HEK293T (cell line): ENCODE measurements around the gene BMP8A.

Source experiments
- CTCF ChIA-PET: fragments of 350-600 bp; formaldehyde crosslinking; extraction: SDS; loops from one replicate; lab custom pipeline; 2021; ENCODE audit warnings: antibody characterized with exemption, inconsistent platforms; lab: Yijun Ruan, JAX
- POLR2A ChIA-PET: fragments of 350-600 bp; formaldehyde crosslinking; extraction: SDS; loops from one replicate; lab custom pipeline; 2020; ENCODE audit warnings: antibody characterized with exemption, inconsistent platforms; lab: Yijun Ruan, JAX
- DNase-seq: peaks from one replicate; pipeline ENCODE4 v3.0.0; 2012; ENCODE audit warnings: mixed read lengths; ENCODE audit errors: extremely low spot score
- ARNT ChIP-seq: fragments of 450-650 bp; IDR thresholded peaks from 2 replicates; pipeline ENCODE4 v1.6.1; 2017; ENCODE audit warnings: mild to moderate bottlenecking
- BHLHE40 ChIP-seq: fragments of 450-650 bp; IDR thresholded peaks from 2 replicates; pipeline ENCODE4 v1.6.1; 2016; ENCODE audit warnings: mild to moderate bottlenecking, moderate library complexity, borderline replicate concordance
- CTBP1 ChIP-seq: fragments of 450-650 bp; IDR thresholded peaks from 2 replicates; pipeline ENCODE4 v1.6.1; 2016; ENCODE audit warnings: borderline replicate concordance
- ELF4 ChIP-seq: fragments of 450-650 bp; IDR thresholded peaks from 2 replicates; pipeline ENCODE4 v1.6.1; 2017; ENCODE audit warnings: antibody characterized with exemption
- FOXA1 ChIP-seq: fragments of 450-650 bp; IDR thresholded peaks from 2 replicates; pipeline ENCODE4 v1.6.1; 2016; ENCODE audit warnings: mild to moderate bottlenecking
- FOXK2 ChIP-seq: fragments of 450-650 bp; IDR thresholded peaks from 2 replicates; pipeline ENCODE4 v1.6.1; 2016; ENCODE audit warnings: mild to moderate bottlenecking
- FOXM1 ChIP-seq: fragments of 450-650 bp; IDR thresholded peaks from 2 replicates; pipeline ENCODE4 v1.6.1; 2017; ENCODE audit warnings: mild to moderate bottlenecking, borderline replicate concordance
- HDGF ChIP-seq: fragments of 450-650 bp; IDR thresholded peaks from 2 replicates; pipeline ENCODE4 v1.6.1; 2017; ENCODE audit warnings: antibody characterized with exemption, borderline replicate concordance
- L3MBTL2 ChIP-seq: fragments of 450-650 bp; conservative IDR thresholded peaks from 2 replicates; pipeline ENCODE4 v1.6.1; 2016; ENCODE audit warnings: mild to moderate bottlenecking
- LEF1 ChIP-seq: fragments of 450-650 bp; IDR thresholded peaks from 2 replicates; pipeline ENCODE4 v1.6.1; 2017; ENCODE audit warnings: mild to moderate bottlenecking, borderline replicate concordance
- NFRKB ChIP-seq: fragments of 450-650 bp; IDR thresholded peaks from 2 replicates; pipeline ENCODE4 v1.6.1; 2016; ENCODE audit warnings: mild to moderate bottlenecking, moderate library complexity
- SP1 ChIP-seq: fragments of 450-650 bp; IDR thresholded peaks from 2 replicates; pipeline ENCODE4 v1.6.1; 2017
- SUZ12 ChIP-seq: fragments of 450-650 bp; IDR thresholded peaks from 2 replicates; pipeline ENCODE4 v1.6.1; 2016; ENCODE audit warnings: mild to moderate bottlenecking
- TARDBP ChIP-seq: fragments of 450-650 bp; IDR thresholded peaks from 2 replicates; pipeline ENCODE4 v1.6.1; 2016
- ZNF384 ChIP-seq: fragments of 450-650 bp; IDR thresholded peaks from 2 replicates; pipeline ENCODE4 v1.6.1; 2016
- TF ChIP-seq, protein P1 (sequence below): fragments of 450-650 bp; IDR thresholded peaks from 2 replicates; pipeline ENCODE4 v1.6.1; 2016

Gene BMP8A

DNA sequence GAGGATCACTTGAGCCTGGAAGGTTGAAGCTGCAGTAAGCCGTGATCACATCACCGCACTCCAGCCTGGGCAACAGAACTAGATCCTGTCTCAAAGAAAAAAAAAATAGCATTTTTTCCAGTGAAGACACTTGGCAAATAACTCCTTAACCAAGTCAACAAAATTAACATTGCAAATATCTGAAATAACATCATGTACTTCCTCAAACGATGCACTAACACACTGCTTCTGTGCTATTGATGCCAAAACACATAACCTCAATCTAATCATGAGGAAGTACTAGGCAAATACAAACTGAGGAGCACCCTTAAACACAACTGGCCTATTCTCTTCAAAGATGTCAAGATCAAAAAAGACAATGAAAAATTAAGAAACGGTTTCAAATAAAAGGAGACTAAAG, 52.9 kb downstream of the BMP8A start:
- no peak for DNase-seq
- ChIA-PET POLR2A (no interaction called here), CTCF (no interaction called here)
- no peak for TF ChIP-seq LEF1
- TF ChIP-seq FOXA1: no peak
- TF ChIP-seq ZNF384: no peak
- TF ChIP-seq, protein P1, sequence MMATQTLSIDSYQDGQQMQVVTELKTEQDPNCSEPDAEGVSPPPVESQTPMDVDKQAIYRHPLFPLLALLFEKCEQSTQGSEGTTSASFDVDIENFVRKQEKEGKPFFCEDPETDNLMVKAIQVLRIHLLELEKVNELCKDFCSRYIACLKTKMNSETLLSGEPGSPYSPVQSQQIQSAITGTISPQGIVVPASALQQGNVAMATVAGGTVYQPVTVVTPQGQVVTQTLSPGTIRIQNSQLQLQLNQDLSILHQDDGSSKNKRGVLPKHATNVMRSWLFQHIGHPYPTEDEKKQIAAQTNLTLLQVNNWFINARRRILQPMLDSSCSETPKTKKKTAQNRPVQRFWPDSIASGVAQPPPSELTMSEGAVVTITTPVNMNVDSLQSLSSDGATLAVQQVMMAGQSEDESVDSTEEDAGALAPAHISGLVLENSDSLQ: no peak
- no peak for TF ChIP-seq ELF4
- no peak for TF ChIP-seq NFRKB
- no peak for TF ChIP-seq L3MBTL2
- no peak for TF ChIP-seq HDGF
- no peak for TF ChIP-seq ARNT
- TF ChIP-seq CTBP1: no peak
- no peak for TF ChIP-seq SUZ12
- TF ChIP-seq BHLHE40: no peak
- no peak for TF ChIP-seq TARDBP

DNA sequence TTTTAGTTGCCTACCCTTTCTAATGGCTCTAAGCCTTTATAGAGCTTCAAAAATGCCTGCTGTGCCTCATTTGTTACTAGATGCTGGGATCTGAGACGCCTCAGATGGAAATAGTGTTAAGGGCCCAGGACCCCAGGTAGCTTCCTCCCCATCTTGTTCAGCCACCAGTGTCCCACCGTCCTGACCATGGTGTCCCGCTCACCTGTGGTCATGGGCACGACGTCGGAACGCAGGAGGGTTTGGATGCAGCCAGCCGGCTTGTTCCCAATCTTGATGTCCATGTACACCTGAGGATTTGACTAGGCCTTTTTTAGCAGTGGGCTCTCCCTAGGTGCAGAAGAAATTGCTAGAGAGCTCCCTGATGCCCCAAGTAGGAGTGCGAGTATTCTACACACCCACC, 54.1 kb downstream of the BMP8A start:
- DNase-seq: no peak
- POLR2A ChIA-PET: no interaction called here
- TF ChIP-seq FOXK2 (no peak), BHLHE40 (no peak), TARDBP (no peak), ELF4 (no peak), SUZ12 (no peak), FOXA1 (no peak)
- CTCF ChIA-PET: no interaction called here

DNA sequence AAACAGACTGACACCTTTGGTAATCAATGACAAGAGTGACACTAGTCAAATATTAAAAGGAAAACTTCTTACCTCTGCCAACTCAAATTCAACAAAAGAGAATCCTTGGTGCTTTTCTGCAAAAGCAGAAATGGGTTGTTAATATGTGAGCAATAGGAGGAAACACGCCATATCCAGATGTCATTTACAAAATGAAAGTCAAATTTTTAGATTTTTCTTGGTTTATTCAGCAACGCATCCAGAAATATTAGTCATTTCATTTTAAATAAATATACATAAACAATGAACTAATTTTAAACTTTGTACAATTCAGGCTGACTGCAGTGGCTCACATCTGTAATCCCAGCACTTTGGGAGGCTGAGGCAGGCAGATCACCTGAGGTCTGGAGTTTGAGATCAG, 62.8 kb downstream of the BMP8A start:
- POLR2A ChIA-PET: no interaction called here

DNA sequence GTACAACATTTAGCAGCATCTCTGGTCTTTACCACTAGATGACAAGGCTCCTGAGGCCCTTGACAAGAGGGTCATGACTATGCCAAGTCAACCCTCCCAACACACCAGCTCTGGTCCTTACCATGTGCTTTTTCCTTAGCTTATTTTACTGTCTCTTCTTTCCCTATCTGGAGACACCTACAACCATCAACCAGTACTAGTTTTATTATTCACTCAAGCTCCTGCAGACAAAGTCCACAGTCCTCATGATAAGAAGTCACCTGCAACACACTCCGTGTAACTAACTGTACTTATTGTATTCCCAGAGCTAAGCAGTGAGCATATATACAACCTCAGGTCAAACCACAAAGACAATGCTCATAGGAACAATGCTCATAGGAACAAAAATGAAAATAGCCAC, 69.8 kb downstream of the BMP8A start:
- CTCF ChIA-PET: interaction anchor here (0.6 kb wide), 1 partner anchor 128 kb away, joined by 3 read pairs; no protein-coding TSS in a partner anchor
- DNase-seq: no peak
- no peak for TF ChIP-seq SUZ12
- TF ChIP-seq FOXA1: no peak
- no peak for TF ChIP-seq LEF1
- TF ChIP-seq SP1: no peak
- TF ChIP-seq, protein P1: no peak
- no peak for TF ChIP-seq L3MBTL2
- POLR2A ChIA-PET: interaction anchor here (1.0 to 1.4 kb wide), 4 partner anchors 11 to 45 kb away, joined by 3 to 8 read pairs (median 6); partner anchors contain the start of gene PABPC4

More for the DNA sequence above, 62.8 kb downstream of the BMP8A start:
- no peak for TF ChIP-seq CTBP1
- TF ChIP-seq L3MBTL2: no peak
- TF ChIP-seq FOXA1: no peak
- TF ChIP-seq FOXM1: no peak
- no peak for TF ChIP-seq SUZ12
- TF ChIP-seq FOXK2: no peak
- TF ChIP-seq BHLHE40: no peak
- no peak for TF ChIP-seq SP1
- TF ChIP-seq, protein P1: no peak
- TF ChIP-seq ARNT: no peak
- no peak for TF ChIP-seq ELF4
- TF ChIP-seq HDGF: no peak
- no peak for DNase-seq
- CTCF ChIA-PET: interaction anchor here (1.2 kb wide), 1 partner anchor 16 kb away, joined by 4 read pairs; no protein-coding TSS in a partner anchor

DNA sequence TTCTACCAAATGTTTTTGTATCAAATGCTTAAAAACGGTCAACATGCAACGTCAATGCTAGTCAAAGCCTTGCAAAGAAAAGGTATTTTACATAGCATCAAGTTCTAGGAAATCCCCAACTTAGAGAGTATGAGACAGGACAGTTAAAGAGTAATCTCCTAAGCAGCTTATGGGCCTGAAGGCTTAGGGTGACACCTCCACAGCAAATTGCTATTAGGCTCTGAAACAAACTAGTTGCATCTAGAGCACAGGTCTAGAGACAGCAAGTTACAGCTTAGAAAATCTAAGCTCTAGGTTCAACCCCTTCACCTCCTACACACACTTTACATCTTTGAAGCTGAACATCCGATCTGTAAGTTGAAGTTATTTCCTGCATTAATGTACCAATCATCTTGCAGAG, 71.5 kb downstream of the BMP8A start:
- CTCF ChIA-PET: interaction anchor here (0.6 to 0.7 kb wide), 2 partner anchors 310 to 471 kb away, joined by 3 to 4 read pairs; no protein-coding TSS in a partner anchor
- TF ChIP-seq SP1 (no peak), NFRKB (no peak), ARNT (no peak), ZNF384 (no peak), FOXA1 (no peak), ELF4 (no peak)
- POLR2A ChIA-PET: interaction anchor here (1.5 kb wide), 1 partner anchor 14 kb away, joined by 5 read pairs; the partner anchor contains the start of gene PABPC4
- DNase-seq: no peak

DNA sequence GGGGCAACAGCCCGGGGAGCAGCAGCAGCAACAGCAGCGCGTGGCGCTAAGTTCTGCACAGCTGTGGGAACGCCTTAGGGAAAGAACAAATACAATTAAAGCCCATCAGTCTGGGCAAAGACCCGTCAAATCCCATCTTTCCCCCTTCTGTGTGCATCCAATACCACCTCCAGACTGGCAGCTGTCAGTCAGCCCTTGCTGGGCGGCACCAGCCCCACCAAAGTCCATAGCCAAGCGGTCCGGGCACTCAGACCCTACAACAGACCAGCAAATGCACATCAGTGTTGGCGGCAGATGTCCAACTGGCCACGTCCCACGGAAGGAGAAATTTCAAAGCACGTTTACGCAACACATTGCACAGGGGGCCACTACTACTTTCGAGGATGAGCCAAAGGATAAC, 72.2 kb downstream of the BMP8A start:
- ChIA-PET CTCF (no interaction called here), POLR2A (interaction anchor here (1.5 kb wide), 1 partner anchor 13 kb away, joined by 5 read pairs; the partner anchor contains the start of gene PABPC4)
- TF ChIP-seq ARNT: no peak
- TF ChIP-seq L3MBTL2: no peak
- no peak for TF ChIP-seq NFRKB
- no peak for TF ChIP-seq BHLHE40
- no peak for TF ChIP-seq FOXM1
- TF ChIP-seq ZNF384: no peak
- no peak for TF ChIP-seq ELF4
- TF ChIP-seq HDGF: no peak
- TF ChIP-seq FOXA1: no peak
- no peak for TF ChIP-seq SP1
- TF ChIP-seq SUZ12: no peak
- no peak for TF ChIP-seq CTBP1
- TF ChIP-seq TARDBP: no peak
- TF ChIP-seq, protein P1: no peak
- TF ChIP-seq FOXK2: no peak
- TF ChIP-seq LEF1: no peak
- DNase-seq: no peak
